ENCODE data around the gene CPNE9. TPM values are rescaled to one million over a fixed set of nuclear protein-coding genes. Genes with fewer than 3 reads are reported as not detected.

The CPNE9 gene
- total RNA-seq, 2 donors from 2014 or later = not detected

GRCh38 chr3:9725775-9726515, 22.3 kb downstream of the CPNE9 start:
- no peaks in the 10 kb centered on the region for H3K27me3 ChIP-seq
- no peak overlapping the region for H3K27ac ChIP-seq
- H3K4me1 ChIP-seq = peaks cover 0 to 6% of the 10 kb centered on the region in 2 donors
- H3K36me3 ChIP-seq = no peaks in the 10 kb centered on the region
- DNase-seq (ENCODE audit: low spot score) = no peak
- no peak overlapping the region for H3K4me3 ChIP-seq
- no peak for TF ChIP-seq CTCF (IDR thresholded peaks at IDR 0.05)
- H3K9me3 ChIP-seq = no peaks in the 10 kb centered on the region

- Histone ChIP-seq H3K4me3 (no peak overlapping the region), H3K9me3 (no peaks in the 10 kb centered on the region), H3K27ac (no peak overlapping the region), H3K36me3 (no peaks in the 10 kb centered on the region), H3K27me3 (no peaks in the 10 kb centered on the region), H3K4me1 (peaks cover 0 to 7% of the 10 kb centered on the region in 2 donors)
- TF ChIP-seq CTCF (IDR thresholded peaks at IDR 0.05) = peak in 1 of 2 donors; percentile 43
- DNase-seq (ENCODE audit: low spot score) = no peak
These were observed 23.5 kb downstream of the CPNE9 start for GRCh38 chr3:9727041-9727595.

GRCh38 chr3:9727743-9728142, 24.1 kb downstream of the CPNE9 start:
- no peak for TF ChIP-seq CTCF (IDR thresholded peaks at IDR 0.05)
- peaks cover 0 to 13% of the 10 kb centered on the region in 2 donors for H3K4me1 ChIP-seq
- no peaks in the 10 kb centered on the region for H3K9me3 ChIP-seq

GRCh38 chr3:9729419-9729818, 25.8 kb downstream of the CPNE9 start:
- H3K27ac ChIP-seq = no peak overlapping the region
- H3K9me3 ChIP-seq = no peaks in the 10 kb centered on the region
- H3K4me3 ChIP-seq = no peak overlapping the region
- no peaks in the 10 kb centered on the region for H3K27me3 ChIP-seq
- no peak for TF ChIP-seq CTCF (IDR thresholded peaks at IDR 0.05)
- DNase-seq (ENCODE audit: low spot score) = no peak
- H3K36me3 ChIP-seq = peaks cover 3% of the 10 kb centered on the region
- peaks cover 0 to 21% of the 10 kb centered on the region in 2 donors for H3K4me1 ChIP-seq

More at GRCh38 chr3:9727743-9728142, 24.1 kb downstream of the CPNE9 start:
- H3K27me3 ChIP-seq = no peaks in the 10 kb centered on the region
- H3K36me3 ChIP-seq = no peaks in the 10 kb centered on the region
- DNase-seq (ENCODE audit: low spot score) = no peak
- no peak overlapping the region for H3K4me3 ChIP-seq
- H3K27ac ChIP-seq = no peak overlapping the region

- no peak for DNase-seq (ENCODE audit: low spot score)
- H3K4me3 ChIP-seq = peak overlapping the region; percentile 93 to 100
- no peak for TF ChIP-seq CTCF (IDR thresholded peaks at IDR 0.05)
- no peaks in the 10 kb centered on the region for H3K9me3 ChIP-seq
- no peaks in the 10 kb centered on the region for H3K27me3 ChIP-seq
- H3K27ac ChIP-seq = peak overlapping the region; percentile 93 to 96
- peaks cover 13% of the 10 kb centered on the region for H3K36me3 ChIP-seq
- H3K4me1 ChIP-seq = peaks cover 0 to 21% of the 10 kb centered on the region in 2 donors
These were observed 27.1 kb downstream of the CPNE9 start for GRCh38 chr3:9730657-9731205.
